SK-N-SH (cell line): Measurements from ENCODE around the gene CCDC188. TPM values are rescaled to one million over a fixed set of nuclear protein-coding genes. Genes with fewer than 3 reads are reported as not detected.

Source experiments
- CTCF ChIA-PET: fragments of 300-600, 350-600 bp; formaldehyde crosslinking; extraction: SDS; loops from one replicate; lab custom pipeline; 2021; lab: Yijun Ruan, JAX
- POLR2A ChIA-PET: fragments of 350-600 bp; sonication (Branson Sonifier 250); formaldehyde crosslinking; extraction: SDS; loops from one replicate; lab custom pipeline; 2020; ENCODE audit warnings: antibody characterized with exemption, inconsistent platforms; lab: Yijun Ruan, JAX
- DNase-seq: peaks from one replicate; pipeline ENCODE4 v3.0.0; 2012
- H2AFZ ChIP-seq: fragments of 200-600 bp; sonication (generic); 2 replicates; pipeline ENCODE4 v1.8.1; 2016; ENCODE audit warnings: antibody characterized with exemption, mild to moderate bottlenecking, low read depth
- H3F3A ChIP-seq: fragments of 200-600 bp; sonication (generic); replicated peaks from 2 replicates; pipeline ENCODE3; 2016; ENCODE audit warnings: antibody characterized with exemption, mild to moderate bottlenecking; ENCODE audit not compliant: insufficient read depth
- H3K27ac ChIP-seq, 2 experiments: fragments of 200-500 bp in 1 of 2; fragments of 200-600 bp in 1 of 2; sonication (Bioruptor generic) in 1 of 2; sonication (generic), shearing (Covaris generic) in 1 of 2; 2 replicates each; pipeline versions ENCODE4 v1.5.1 to v1.6.1; 2014 to 2016; ENCODE audit warnings: low read depth in 2 of 2, inconsistent platforms in 1 of 2, low read length in 1 of 2, mild to moderate bottlenecking in 1 of 2, mixed read lengths in 1 of 2
- H3K27me3 ChIP-seq: fragments of 200-600 bp; sonication (generic), shearing (Covaris generic); 2 replicates; pipeline ENCODE4 v1.6.1; 2016; ENCODE audit warnings: mixed run types; ENCODE audit not compliant: insufficient read depth
- H3K36me3 ChIP-seq, 2 experiments: fragments of 200-500 bp in 1 of 2; fragments of 200-600 bp in 1 of 2; sonication (Bioruptor generic) in 1 of 2; sonication (generic) in 1 of 2; replicated peaks in 1 of 2; 2 replicates each; pipeline versions ENCODE3 to v1.5.1; 2014 to 2016; ENCODE audit warnings: low read length in 1 of 2, mild to moderate bottlenecking in 1 of 2; ENCODE audit not compliant: insufficient read depth in 2 of 2, control insufficient read depth in 1 of 2
- H3K4me1 ChIP-seq, 2 experiments: fragments of 200-500 bp in 1 of 2; fragments of 200-600 bp in 1 of 2; sonication (Bioruptor generic) in 1 of 2; sonication (generic), shearing (Covaris generic) in 1 of 2; 2 replicates each; pipeline versions ENCODE4 v1.5.1 to v1.6.1; 2014 to 2016; ENCODE audit warnings: low read depth in 1 of 2, low read length in 1 of 2, mixed run types in 1 of 2; ENCODE audit not compliant: insufficient read depth in 2 of 2, control insufficient read depth in 1 of 2
- H3K4me2 ChIP-seq: fragments of 200-600 bp; sonication (generic), shearing (Covaris generic); 2 replicates; pipeline ENCODE4 v1.6.1; 2017; ENCODE audit warnings: mixed run types
- H3K4me3 ChIP-seq, 2 experiments: fragments of 200-500 bp in 1 of 2; fragments of 200-600 bp in 1 of 2; sonication (Bioruptor generic) in 1 of 2; sonication (generic), shearing (Covaris generic) in 1 of 2; 2 replicates each; pipeline versions ENCODE4 v1.5.1 to v1.8.1; 2014 to 2016; ENCODE audit warnings: low read depth in 2 of 2, inconsistent platforms in 1 of 2, low read length in 1 of 2, mild to moderate bottlenecking in 1 of 2, mixed read lengths in 1 of 2, moderate library complexity in 1 of 2
- H3K79me2 ChIP-seq: fragments of 200-600 bp; sonication (generic); 2 replicates; pipeline ENCODE4 v1.8.1; 2017; ENCODE audit warnings: mild to moderate bottlenecking; ENCODE audit not compliant: insufficient read depth
- H3K9ac ChIP-seq: fragments of 200-600 bp; sonication (generic); 2 replicates; pipeline ENCODE4 v1.6.1; 2017; ENCODE audit warnings: mixed run types
- H3K9me2 ChIP-seq: fragments of 200-600 bp; sonication (generic); 2 replicates; pipeline ENCODE4 v1.6.1; 2017; ENCODE audit warnings: mixed run types
- H3K9me3 ChIP-seq: fragments of 200-600 bp; sonication (generic); 2 replicates; pipeline ENCODE4 v1.6.1; 2017; ENCODE audit warnings: mixed run types, mild to moderate bottlenecking, moderate library complexity
- H4K20me1 ChIP-seq: fragments of 200-600 bp; sonication (generic); 2 replicates; pipeline ENCODE4 v1.6.1; 2017; ENCODE audit warnings: mild to moderate bottlenecking, mixed run types; ENCODE audit not compliant: insufficient read depth
- CHD2 ChIP-seq: fragments of 150-350 bp; IDR thresholded peaks from 2 replicates; pipeline ENCODE4 v1.6.1; 2018; ENCODE audit warnings: low read length; ENCODE audit not compliant: partially characterized antibody
- CTCF ChIP-seq: fragments of 200-600 bp; sonication (generic); IDR thresholded peaks from 2 replicates; pipeline ENCODE4 v1.6.1; 2017; ENCODE audit warnings: antibody characterized with exemption, mild to moderate bottlenecking, moderate library complexity
- MXI1 ChIP-seq: IDR thresholded peaks from 2 replicates; pipeline ENCODE4 v1.6.1; 2012; ENCODE audit warnings: mild to moderate bottlenecking, low read depth, low read length, improper control_type of control experiment
- NRF1 ChIP-seq: IDR thresholded peaks from 2 replicates; pipeline ENCODE4 v1.6.1; 2012; ENCODE audit warnings: low read depth, mild to moderate bottlenecking, low read length
- RAD21 ChIP-seq: IDR thresholded peaks from 2 replicates; pipeline ENCODE4 v1.6.1; 2012; ENCODE audit warnings: mild to moderate bottlenecking, low read length
- SIN3A ChIP-seq: IDR thresholded peaks from 2 replicates; pipeline ENCODE4 v1.6.1; 2012; ENCODE audit warnings: low read depth, mild to moderate bottlenecking, low read length, moderate library complexity, borderline replicate concordance
- SMC3 ChIP-seq: IDR thresholded peaks from 2 replicates; pipeline ENCODE4 v1.6.1; 2012; ENCODE audit warnings: low read depth, low read length, improper control_type of control experiment
- whole genome bisulfite sequencing: methylation state at CpG from one replicate; pipeline ENCODE4 v1.1.6; 2017; ENCODE audit warnings: low lambda C conversion rate; 5-methylcytosine and 5-hydroxymethylcytosine counted together
- polyA plus RNA-seq, 3 experiments: library from polyadenylated mRNA; depleted of rRNA; stranded (reverse); fragments of >200 nt; gene quantifications; 2 replicates each; pipeline ENCODE4 v1.2.3, GENCODE V29; 2012
- TF ChIP-seq, protein P1 (sequence below): IDR thresholded peaks from 2 replicates; pipeline ENCODE4 v1.4.0; 2012; ENCODE audit warnings: low read depth, borderline replicate concordance

Gene CCDC188
- polyA plus RNA-seq, 1 of the 3 experiments (the other 2 are of a cell fraction): 21.1 TPM

GRCh38 chr22:20111045-20111688 is 39.7 kb downstream of the CCDC188 start:
- peak; percentile 87 for DNase-seq
- WGBS: 69% methylated on average over 10 of the region's 14 CpGs
- no peak overlapping the region for H3K4me2 ChIP-seq
- TF ChIP-seq CHD2 (peak; percentile 23), SIN3A (peak; percentile 76; the same call in 1 of the 2 replicates), CTCF (peak; percentile 61), MXI1 (peak; percentile 54; the same call in 1 of the 2 replicates), NRF1 (no peak), RAD21 (0 out of 2 replicates have a peak, but pooled peaks have one; percentile 12)
- TF ChIP-seq, all 33 proteins: peak for 5
- H3K9me2 ChIP-seq: no peaks in the 10 kb centered on the region
- H3K27me3 ChIP-seq: no peaks in the 10 kb centered on the region
- no peak overlapping the region for H3K9ac ChIP-seq
- ChIA-PET CTCF (interaction anchor here (0.5 to 2.3 kb wide), 16 partner anchors 10 to 279 kb away, joined by 3 to 10 read pairs (median 3); no protein-coding TSS in a partner anchor), POLR2A (interaction anchor here (0.6 kb wide), 1 partner anchor 10 kb away, joined by 3 read pairs; no protein-coding TSS in a partner anchor)
- H3K4me1 ChIP-seq: peaks cover 6 to 11% of the 10 kb centered on the region in 2 experiments; a peak in 1 of 4 replicates
- no peak overlapping the region for H2AFZ ChIP-seq
- H3K9me3 ChIP-seq: no peaks in the 10 kb centered on the region
- no peak overlapping the region for H3K4me3 ChIP-seq
- peaks cover 20% of the 10 kb centered on the region for H3K79me2 ChIP-seq
- peak overlapping the region; percentile 7 to 28; a peak in 3 of 4 replicates for H3K27ac ChIP-seq
- peaks cover 24 to 92% of the 10 kb centered on the region in 2 experiments for H3K36me3 ChIP-seq
- 0 out of 2 replicates have a peak, but pooled peaks cover 8% of the 10 kb centered on the region for H4K20me1 ChIP-seq
- peaks cover 16% of the 10 kb centered on the region for H3F3A ChIP-seq

- H3K9ac ChIP-seq: no peak overlapping the region
- H3K27me3 ChIP-seq: no peaks in the 10 kb centered on the region
- H3K9me2 ChIP-seq: no peaks in the 10 kb centered on the region
- H3K79me2 ChIP-seq: peaks cover 14% of the 10 kb centered on the region
- no peak overlapping the region for H3K4me2 ChIP-seq
- TF ChIP-seq, protein P1, sequence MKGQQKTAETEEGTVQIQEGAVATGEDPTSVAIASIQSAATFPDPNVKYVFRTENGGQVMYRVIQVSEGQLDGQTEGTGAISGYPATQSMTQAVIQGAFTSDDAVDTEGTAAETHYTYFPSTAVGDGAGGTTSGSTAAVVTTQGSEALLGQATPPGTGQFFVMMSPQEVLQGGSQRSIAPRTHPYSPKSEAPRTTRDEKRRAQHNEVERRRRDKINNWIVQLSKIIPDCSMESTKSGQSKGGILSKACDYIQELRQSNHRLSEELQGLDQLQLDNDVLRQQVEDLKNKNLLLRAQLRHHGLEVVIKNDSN: no peak
- no peak for TF ChIP-seq SMC3
- no peak overlapping the region for H2AFZ ChIP-seq
- ChIA-PET CTCF (interaction anchor here (0.5 to 2.3 kb wide), 9 partner anchors 9 to 279 kb away, joined by 3 to 10 read pairs (median 4); no protein-coding TSS in a partner anchor), POLR2A (interaction anchor here (0.6 kb wide), 1 partner anchor 9 kb away, joined by 3 read pairs; no protein-coding TSS in a partner anchor)
- no peak overlapping the region for H3K4me3 ChIP-seq
- peaks cover 16% of the 10 kb centered on the region for H3F3A ChIP-seq
- peaks cover 0 to 4% of the 10 kb centered on the region in 2 experiments; a peak in 1 of 4 replicates for H3K4me1 ChIP-seq
- peaks cover 14% of the 10 kb centered on the region; the same call in 1 of the 2 replicates for H4K20me1 ChIP-seq
- peaks cover 24 to 94% of the 10 kb centered on the region in 2 experiments for H3K36me3 ChIP-seq
- H3K27ac ChIP-seq: peak overlapping the region; percentile 7 to 28; a peak in 2 of 4 replicates
- no peak for DNase-seq
- H3K9me3 ChIP-seq: no peaks in the 10 kb centered on the region
- 90% methylated on average over 8 of the region's 9 CpGs for WGBS
These were observed 40.4 kb downstream of the CCDC188 start for GRCh38 chr22:20110359-20110985.
